Left renal cortex interstitium (tissue), 4 donors: ENCODE results near the gene PCK1. TPM values are rescaled to one million over a fixed set of nuclear protein-coding genes. Genes with fewer than 3 reads are reported as not detected.

Experiments
- DNase-seq, 4 donors: peaks; one replicate each; pipeline ENCODE4 v3.0.0-alpha.2; 2013; ENCODE audit warnings: low read depth in 4 of 4, low spot score in 2 of 4, missing footprints in 1 of 4
- polyA plus RNA-seq, 4 donors: library from polyadenylated mRNA; unstranded; fragments of 120-200 nt; gene quantifications; one replicate each; pipeline ENCODE4 v1.2.1, GENCODE V29; 2013; ENCODE audit not compliant: insufficient read length in 4 of 4

The PCK1 gene
- polyA plus RNA-seq, 4 donors = 4.1 to 18.8 (median 12.1) TPM

DNA sequence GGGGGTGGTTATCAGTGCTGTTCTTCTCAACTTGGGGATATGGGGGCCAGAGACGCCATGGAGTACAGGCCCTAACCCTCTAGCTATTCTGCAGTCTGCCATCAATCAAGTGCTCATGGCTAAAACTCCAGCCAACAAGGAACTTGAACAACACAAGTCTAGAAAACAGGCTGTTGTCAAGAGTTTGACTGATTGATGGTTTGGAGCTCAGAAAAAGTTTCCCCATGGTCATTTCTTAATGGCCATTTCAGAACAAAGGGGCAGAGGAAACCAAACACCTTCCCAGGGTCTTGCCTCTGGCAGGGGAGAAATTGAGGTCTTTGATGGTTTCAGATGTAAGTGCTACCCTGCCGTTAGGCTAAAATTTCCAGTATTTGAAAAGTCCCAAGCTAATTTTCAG, 15.1 kb downstream of the PCK1 start:
- no peak for DNase-seq

DNA sequence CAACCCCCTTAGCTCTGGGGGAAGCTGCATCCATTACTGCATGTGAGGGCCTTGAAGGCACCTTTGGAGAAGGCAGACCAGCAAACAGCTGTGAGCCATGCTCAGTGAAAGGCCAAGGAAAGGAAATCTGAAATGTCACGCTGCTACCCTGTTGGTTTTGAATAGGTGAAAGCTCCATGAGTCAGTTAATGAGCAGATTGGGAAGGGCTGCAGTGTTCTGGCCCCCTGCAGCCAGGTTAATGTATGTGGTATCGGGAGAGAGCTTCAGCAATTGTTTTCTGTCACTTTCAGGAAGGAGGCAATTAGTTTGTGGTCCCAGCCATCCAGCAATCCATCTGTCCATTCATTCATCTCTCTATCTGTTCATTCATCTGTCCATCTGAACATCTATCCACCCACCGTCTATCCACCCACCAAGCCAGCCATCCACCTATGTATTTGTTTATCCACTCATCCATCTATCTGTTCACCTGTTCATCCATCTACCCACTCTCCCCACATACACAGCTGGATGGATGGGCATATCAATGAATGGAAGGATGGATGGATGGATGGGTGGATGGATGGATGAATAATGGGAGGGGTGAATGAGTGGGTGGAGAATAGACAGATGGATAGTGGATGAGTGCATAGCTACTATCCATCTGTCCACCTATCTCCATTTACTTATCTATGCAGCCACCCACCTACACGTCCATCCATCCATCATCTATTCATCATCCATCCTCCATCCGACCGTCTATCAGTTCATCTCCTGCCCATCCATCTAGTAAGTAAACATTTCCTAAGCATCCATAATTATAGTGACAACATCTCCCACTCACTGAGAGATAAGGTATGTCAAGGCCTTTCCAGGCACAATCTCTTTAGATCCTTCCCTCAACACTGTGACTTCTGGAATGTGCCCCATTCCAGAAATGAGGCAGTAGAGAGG, 16.0 kb downstream of the PCK1 start:
- no peak for DNase-seq

DNA sequence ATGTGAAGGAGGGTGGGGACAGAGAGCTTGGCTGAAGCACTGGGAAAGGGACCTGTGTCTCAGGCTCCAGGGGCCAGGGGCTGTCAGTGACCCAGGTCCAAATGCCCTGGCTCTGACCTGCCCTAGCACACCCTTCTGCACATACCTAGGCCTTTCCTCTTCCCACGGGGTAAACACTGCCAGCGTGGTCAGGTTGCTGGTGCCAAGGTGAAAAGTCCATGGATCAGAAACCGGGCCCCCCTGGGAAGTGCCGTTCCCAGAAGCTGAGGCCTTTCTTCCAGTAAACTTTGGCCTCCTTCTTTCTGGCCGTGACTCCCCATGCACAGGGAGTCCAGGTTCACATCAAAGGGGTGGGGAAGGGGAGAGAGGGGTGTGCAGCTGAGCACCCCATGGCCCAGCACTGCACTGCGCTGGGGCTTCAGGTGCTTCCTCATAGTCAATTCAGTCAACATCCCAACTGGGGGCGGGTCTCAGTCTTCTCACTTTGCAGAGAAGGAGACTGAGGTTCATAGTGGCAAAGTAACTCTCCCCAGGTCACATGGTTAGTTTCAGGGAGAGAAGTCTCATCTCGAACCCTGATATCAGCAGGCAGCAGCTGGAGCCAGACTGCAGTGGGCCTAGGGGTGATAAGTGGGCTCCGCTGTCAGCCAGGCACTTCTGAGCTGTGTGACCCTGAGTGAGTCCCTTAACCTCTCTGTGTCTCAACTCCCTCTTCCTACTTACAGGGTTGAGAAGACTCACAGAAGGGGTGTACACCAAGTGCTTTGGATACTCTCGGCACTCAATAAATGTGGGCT, 17.0 kb downstream of the PCK1 start:
- DNase-seq = no peak

DNA sequence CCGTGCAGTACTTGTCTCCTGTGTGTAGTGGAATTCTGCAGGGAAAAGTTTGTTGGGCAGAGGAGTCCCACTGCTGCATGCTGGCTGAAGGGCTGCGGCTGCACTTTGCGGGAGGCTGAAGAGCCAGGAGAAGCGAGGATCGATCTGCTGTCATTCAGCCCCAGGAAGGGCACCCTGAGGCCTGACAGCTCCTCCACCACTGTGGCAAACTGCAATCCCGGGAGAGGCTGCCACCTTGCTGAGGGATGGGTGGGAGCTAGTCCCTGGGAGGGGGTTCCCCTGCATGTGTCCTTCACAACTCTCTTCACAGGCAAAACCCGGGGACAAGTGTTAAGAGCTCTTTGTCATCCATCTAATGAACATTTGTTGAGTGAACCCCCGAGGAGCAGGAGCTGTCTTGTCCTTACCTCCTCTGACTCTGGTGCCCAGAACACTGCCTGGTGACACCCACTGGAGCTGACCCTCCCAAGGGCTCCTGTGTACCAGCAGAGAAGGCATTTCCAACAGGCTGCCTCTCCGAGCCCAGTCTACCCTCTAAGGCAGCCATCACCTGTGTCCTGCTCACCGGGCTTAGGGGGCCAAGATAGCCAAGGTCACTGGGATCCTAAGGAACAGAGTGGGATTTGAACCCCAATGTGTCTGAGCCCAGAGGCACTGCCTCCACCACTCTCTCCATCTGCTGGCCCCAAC, 17.7 kb downstream of the PCK1 start:
- DNase-seq = no peak

DNA sequence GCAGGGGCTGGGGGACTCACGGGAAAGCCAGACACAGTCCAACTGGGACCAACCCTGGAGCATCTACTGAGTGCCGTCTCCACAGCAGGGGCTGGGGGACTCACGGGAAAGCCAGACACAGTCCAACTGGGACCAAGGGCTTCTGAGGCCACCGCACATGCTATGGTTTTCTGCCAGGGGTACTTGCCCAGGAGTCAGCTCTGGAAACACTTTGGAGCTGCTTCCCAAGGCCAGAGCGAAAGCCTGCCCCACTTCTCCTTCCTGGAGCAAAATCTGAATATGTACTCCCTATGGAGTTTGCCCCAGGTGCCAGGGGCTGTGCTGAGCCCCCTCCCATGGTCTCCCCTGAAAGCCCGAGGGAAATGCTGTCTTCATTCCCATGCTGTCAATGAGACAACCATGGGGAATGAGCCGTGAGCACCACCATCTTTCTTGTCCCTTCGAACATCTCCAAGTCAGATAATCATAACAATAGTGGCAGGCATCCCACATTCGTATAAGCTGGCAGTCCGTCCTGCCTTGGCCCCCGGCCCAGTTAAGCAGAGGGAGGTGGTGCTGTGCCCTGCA, 18.5 kb downstream of the PCK1 start:
- no peak for DNase-seq

DNA sequence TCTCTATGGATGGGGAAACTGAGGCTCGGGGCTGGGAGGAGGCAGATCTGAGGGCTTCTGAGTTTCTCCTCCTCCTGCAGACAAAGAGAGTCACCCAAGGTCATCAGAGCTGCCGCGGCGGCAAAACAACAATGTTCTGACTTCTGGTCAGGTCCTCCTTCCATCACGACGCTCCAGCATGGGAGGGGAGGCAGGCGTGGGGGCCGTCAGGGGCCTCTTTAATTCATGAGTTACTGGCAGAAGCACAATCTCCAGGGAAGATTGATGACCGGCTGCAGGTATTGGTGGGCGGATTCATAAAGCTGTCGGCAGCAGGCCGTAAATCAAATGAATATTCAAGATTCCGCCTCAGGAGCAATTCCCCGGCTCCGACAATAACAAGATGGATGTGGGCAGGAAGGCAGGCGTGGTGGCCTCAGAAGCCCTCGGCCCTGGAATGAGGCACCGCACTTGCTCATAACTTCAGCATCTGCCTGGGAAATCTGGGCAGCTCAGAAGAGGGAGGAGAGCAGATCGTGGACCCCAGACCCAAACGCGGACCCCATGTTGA, 19.1 kb downstream of the PCK1 start:
- no peak for DNase-seq

DNA sequence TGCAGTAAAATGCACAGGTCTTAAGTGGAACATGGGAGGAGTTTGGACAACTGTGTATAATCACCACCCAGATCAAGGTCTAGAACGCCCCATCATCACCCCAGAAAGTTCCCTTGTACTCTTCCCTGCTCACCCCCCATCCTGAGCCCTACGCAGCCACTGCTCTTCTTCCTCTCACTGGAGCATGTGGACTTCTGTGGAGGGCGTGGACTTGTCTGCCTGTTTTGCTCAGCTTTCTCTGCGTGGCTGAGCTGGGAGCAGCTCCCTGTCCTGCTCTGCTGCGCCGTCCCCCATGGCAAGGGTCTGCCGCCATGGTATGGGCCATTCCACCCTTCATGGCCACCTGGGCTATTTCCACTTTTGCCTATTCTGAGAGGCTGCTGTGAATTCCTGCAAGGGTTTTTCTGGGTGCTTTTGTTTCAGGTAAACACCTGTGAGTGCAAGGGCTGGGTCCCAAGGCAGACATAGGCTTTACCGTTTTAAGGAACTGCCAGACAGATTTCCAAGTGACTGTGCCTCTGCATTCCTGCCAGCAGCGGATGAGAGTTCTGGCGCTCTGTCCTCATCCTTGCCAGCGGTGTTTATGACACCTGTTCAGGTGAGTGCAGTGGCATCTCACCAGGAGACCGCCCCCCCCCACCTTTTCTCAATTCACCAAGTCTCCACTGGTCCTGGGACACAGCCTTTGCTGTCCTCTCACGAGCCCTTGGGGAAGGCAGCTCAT, 19.7 kb downstream of the PCK1 start:
- no peak for DNase-seq

DNA sequence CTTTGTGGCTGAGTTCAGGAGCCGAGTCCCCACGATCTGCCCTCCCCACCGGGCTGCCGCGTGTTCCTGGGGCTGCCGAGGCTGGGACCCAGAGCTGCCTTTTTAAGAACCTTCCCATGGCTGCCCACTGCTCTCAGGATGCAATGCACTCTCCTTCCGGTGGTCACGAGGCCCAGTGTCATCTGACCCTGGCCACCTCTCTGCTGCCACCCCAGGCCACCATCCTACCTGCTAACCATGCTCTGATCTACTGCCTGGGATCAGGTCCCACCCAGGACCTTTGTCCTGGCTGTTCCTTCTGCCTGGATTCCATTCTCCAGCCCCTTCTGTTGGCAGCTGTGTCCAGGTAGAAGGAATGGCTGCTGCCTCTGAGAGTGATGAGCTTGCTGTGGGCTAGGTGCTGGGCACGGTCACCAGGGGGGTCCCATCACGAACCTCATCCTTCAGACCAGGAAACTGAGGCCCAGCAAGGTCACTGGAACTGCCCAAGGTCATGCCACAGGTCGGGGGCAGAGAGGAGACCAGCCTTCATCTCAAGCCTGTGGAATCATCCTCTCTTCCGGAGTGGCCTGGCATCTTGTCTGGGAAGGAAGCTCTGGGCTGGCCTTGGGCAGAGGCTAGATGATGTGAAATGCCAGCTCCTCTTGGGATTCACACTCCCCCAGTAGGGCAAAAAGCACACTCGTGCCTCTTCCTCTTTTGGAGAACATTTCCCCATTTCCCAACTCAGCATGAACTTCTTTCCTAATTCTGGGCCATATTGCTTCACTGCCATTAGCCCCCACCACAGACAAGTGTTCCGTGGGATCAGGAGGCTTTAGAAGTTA, 20.5 kb downstream of the PCK1 start:
- no peak for DNase-seq

DNA sequence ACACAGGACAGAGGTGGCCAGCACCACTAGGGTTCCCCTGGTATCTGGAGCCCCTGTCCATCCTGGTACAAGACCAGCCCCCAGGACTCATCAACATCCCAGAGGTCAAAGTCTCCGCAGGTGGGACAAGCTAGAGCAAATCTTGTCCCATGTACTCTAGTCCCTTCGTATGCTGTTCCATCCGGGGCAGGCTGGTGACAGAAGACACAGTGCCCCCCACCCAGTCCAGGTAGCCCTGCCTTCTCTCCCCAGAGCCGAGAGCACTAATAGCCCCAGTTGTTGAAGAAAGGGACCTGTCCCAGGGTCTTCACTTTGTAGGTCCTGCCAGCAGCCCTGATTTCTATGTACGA, 21.1 kb downstream of the PCK1 start:
- no peak for DNase-seq

DNA sequence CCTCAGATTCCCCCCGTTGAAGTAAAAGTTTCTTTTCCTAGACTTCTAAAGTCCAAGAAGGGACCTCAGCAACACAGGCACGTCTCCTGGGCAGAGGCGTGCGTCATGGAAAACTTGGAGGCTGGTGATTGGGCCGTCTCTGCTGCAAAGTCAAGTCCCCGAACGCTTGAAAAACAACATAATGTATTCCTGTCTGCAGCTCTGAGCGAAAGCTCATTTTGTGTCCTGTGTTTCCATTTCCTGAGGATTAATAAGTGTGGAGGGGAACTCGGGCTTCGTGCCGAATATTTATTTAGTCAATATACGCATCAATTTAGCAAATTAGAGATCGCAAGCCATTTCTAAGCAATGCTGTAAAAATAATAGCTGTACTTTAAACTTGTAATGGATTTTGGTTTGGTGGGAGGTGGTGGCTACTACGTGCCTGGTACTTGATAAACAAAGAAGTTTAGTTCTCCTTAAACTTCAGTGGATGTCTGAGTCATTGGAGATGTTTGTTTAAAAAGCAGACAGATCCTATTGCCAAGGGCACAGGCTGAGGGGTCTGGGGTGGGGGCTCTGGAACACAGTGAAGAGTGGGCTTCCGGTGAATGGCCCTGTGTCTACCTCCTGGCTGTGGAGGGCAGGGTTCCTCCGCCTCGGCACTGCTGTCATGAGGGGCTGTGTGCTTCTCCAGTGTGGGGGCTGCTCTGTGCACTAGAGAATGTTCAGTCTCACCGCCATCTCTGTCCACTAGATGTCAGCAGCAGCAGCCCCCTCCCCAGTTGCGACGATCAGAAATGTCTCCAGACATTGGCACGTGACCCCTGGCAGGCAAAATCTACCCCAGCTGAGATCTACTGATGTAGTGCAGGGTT, 21.8 kb downstream of the PCK1 start:
- DNase-seq = peak in 3 of 4 donors; percentile 65 to 73 (median 70)

DNA sequence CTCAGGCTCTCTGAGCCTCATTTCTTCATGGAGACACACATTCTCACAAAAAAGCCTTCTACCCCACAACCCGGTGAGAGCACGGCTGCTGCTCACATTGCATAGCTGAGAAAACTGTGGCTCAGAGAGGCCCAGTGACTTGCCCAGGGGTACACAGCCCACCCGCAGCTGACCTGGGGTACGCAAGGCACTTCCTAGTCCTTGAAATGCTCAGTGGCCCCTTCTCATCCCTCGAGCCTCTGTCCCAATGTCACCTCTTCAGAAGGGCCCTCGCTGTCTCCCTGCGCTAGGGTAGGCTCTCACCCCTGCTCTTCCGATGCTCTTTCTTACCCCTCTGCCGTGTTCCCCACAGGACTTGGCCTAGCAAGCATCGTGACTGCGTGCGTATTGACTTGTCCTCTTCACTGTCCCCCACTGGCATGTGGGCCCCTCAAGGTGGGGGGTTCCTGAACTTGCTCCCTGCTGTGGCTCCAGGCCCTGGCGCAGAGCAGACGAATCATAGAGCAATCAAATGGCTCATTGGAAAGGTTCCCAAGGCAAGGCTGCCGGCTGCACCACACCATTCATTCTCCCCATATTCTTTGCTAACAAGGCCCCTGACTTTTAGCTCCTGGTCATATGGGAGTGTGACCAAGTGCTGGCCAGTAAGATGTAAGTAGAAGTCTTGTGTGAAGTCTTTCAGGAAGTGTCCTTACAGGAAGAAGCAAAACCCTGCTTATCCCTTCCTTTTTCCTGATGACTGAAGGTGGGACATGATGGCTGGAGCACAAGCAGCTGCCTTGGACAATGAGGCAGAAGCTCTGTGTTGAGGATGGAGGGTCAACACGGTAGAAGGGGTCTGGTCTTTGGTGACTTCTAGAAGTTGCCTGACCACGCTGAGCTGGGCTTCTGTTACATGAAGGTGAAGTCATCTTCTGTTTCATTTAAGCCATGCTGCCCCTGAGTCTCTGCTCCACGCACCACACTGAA, 22.7 kb downstream of the PCK1 start:
- DNase-seq = no peak

DNA sequence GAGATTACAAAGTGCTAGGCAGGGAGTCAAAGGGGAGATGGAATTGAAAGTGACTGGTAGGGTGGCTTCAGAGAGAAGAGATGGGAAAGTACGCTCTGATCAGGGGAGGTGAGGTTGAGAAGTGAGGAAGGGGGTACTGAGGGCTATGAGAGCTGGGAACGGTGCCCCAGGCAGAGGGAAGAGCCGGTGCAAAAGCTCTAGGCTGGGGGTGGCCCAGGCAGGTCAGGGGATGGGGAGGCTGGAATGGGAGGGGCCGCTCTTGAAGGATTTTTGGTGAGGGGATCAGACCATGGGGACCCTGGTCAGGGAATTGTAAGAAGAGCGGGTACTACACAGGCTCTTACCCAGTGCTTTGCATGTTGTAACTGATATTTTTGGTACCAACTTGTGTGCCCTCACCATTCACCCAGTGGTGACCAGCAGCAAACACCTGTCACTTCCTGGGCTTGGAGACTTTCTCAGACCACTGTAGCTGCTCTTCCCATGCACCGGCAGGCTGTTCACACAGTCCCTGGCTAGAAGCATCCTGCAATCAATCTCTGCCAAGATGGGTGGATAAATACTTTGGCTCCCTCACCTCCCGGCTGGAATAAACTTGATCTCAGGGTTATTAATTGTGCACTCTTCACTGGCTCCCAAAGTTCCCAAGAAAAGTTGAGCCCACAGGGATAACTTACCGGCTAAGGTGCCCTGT, 24.0 kb downstream of the PCK1 start:
- no peak for DNase-seq

DNA sequence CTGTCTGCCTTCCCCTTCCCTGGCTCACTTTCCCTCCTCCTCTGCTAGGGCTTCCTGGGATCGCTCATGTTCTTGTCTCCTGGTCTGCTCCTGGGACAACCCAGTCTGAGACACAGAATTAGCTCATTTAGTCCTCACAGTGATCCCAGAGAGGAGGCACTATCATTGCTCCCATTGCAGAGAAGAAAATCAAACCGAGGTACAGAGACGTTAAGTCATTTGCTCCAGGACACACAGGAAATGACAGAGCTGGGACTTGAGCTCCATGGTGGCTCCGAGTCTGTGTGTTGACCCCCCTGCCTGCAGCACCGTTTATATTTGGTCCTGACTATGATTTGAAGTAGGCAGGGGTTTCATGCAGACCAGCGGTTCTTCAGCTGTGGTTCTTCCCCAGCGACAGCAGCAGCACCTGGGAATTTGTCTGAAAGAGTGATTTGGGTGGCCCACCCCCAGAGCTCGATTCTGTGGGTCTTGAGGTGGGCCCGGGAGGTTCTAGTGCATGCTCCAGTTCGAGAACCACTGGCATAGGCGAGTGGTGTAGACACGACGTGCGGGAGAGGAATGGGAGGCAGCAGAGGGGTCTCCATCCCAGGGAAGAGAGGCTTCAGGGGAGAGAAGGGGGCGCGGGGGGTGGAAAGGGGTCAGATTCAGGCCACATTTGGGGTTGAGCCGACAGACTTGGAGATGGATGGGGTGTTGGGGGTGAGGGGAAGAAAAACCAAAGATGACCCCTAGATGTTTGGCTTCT, 24.7 kb downstream of the PCK1 start:
- no peak for DNase-seq

DNA sequence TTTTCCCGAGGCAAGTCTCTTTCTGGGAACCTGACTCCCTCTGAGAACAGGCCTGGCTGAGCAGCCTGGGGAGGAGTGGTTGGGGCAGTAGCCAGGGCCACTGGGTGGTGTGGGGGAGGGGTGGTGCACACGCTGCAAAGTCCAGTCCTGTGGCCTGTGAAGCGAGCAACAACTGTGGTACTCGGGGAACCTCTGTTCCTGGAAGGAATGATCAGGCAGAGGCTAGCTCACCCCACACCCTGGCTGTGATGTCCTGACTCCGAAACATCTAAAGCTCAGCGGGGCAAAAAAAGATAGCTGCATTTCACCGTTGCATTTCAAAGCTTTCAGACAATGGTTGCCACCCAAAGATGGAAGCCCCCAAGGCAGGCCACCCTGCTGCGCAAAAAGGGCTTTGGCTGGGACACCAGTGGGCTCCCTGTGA, 25.5 kb downstream of the PCK1 start:
- DNase-seq = no peak

DNA sequence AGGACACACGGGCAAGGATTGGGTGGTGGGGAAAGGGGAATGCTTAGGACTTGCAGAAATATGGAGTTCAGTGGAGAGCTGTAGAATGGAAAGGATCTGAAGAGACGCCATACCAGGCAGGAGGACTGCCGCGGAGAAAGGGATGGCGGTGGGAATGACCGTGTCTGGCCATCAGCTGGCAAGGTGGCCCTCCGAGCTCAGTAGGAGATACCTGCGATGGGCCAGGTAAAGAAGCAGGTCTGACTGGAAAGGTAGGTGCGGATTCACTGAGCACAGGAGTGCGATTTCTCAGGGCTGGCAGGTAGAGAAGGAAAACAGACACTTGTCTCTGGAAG, 26.0 kb downstream of the PCK1 start:
- no peak for DNase-seq
